NCI-H345 treated with DMSO at 0.1 percent for 48 hours (cell line): Measurements from ENCODE around the gene RABL3.
"Not testable (repeated sequence)": the region's sequence is repeated elsewhere in the genome, so short reads cannot be mapped to it uniquely, and the experiment has no call there.

Experiments
- DNase-seq: peaks from one replicate; lab custom pipeline; 2025; ENCODE audit not compliant: unreplicated experiment; lab: John Stamatoyannopoulos, UW

The RABL3 gene

DNA sequence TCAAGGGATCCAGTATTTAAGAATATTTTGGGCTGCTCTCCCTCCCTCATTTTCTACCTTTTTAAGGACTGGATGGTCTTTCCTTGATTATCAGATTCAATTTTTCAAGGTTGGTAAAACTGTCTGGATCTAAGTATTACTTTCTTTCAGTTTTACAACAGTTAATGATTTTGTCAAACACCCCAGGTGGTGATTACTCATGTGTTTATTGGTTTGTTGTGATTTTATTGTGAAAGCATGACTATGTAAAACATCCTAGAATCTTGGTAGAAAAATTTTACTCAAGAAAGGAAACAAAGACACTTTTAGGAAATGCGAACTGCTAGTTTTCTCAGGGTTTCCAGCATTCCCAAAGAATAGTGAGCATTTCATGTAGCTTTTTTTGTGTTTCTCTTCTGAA lies 7.5 kb upstream of the RABL3 start:
- DNase-seq, result no peak

DNA sequence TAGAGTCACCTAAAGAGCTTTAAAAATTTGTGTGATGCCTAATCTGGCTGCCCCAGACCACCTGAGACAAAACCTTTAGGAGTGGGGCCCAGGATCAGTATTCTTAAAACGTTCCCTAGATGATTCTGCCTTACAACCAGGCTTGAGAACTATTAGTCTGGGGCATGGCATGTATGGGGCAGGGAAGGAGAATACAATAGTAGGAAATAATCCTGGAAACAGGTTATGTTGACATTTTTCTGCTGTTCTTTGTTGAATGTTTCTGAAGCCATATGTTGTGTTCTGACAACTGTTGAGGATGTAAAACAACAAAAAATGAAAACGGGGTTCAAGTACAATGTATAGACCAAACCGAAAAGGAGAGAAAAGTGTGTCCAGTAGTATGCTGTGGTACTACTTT lies 3.1 kb upstream of the RABL3 start:
- no peak for DNase-seq

DNA sequence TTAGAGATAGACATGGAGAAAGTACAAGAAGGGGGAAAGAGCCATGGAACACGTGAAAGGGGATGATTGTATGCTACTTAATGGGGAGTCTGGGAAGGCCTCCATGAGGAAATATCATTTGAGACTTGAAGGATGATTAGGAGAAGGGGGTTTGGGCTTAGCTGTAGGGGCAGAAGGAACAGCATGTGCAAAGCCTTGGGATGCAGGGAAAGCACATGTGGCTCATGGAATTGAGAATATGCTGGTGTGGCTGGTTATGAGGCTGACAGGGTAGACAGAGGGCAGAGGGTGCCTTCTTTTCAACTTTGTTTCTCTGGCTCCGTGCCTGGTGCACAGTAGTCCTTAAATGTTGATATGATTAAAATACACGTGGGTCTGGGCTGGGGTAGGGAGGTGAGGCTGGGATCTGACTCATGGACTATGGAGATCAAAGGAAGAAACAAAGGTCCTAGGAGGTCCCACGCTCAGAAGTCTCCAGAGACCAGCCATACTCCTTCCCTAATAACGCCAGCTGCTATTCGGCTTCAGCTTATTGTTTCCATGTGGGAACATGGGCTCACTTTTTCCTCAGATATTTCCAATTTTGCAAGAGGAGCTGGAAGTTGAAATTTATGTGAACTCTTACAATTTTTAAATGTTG lies 1.4 kb upstream of the RABL3 start:
- DNase-seq, result no peak

DNA sequence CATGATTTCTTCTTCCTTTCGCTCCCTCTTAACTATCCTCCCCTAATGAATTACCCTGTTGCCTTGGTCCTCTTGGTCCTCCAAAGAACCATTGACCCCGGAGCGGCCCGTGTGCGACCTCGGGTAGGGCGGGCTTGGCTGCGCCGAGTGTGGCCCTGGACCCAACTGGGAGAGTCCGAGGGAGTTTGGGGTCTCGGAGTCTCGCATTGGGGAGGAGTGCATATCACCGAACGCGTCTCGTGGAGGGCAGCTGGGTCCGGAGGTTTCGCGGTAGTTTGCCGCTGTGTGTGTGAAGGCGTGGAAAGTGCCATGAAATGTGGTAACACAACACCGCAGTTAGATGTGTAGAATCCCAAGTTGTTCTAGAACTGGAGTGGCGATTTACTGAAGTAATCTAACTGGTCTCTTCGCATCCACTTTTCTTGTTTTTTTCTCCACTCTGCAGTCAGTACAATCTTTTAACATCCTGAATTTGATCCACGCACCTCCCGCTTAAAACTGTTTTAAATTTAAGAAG lies 591 bp upstream of the RABL3 start:
- no peak for DNase-seq

DNA sequence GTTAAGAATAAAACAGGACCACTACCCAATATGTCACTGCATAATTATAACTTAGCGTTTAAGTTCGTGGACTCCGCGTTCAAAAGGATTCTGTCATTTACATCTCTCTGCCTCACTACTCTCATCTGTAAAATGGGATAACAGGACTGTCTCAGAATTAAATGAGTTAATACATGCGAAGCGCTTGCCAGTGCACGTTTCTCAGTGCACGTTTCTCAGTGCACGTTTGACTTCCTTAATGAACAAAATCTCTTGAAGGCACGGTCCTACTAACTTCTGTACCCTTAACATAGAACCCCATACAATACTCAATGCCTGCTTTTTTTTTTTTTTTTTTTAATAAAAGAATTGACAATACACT lies 499 bp downstream of the RABL3 start:
- DNase-seq, result peak; percentile 14

DNA sequence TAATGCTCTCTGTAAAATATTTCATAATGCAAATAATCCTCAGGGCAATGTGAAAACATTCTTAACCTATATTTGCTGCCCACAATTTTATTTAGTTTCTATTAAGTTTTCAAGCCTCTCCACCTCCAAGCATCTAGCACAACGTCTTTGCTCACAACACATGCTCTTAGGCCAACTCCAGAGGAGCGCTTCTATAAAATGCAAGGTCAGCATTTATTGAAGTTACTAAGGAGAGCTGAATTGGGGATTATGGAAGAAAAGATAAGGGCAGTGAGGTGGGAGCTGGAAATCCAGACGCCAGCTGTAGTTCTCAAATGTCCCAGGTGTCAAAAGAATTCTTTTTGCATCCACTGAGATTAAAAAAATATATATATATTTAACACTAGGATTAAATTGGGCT lies 996 bp downstream of the RABL3 start:
- no peak for DNase-seq

DNA sequence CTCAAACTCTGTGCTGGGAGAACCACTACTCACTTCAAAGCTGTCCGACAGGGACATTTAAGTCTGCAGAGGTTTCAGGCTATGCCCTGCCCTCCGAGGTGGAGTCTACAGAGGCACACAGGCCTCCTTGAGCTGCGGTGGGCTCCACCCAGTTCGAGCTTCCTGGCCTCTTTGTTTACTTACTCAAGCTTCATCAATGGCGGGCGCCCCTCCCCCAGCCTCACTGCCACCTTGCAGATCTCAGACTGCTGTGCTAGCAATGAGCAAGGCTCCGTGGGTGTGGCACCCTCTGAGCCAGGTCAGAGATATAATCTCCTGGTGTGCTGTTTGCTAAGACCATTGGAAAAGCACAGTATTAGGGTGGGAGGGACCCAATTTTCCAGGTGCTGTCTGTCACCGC lies 4.3 kb downstream of the RABL3 start:
- not testable (repeated sequence) for DNase-seq

DNA sequence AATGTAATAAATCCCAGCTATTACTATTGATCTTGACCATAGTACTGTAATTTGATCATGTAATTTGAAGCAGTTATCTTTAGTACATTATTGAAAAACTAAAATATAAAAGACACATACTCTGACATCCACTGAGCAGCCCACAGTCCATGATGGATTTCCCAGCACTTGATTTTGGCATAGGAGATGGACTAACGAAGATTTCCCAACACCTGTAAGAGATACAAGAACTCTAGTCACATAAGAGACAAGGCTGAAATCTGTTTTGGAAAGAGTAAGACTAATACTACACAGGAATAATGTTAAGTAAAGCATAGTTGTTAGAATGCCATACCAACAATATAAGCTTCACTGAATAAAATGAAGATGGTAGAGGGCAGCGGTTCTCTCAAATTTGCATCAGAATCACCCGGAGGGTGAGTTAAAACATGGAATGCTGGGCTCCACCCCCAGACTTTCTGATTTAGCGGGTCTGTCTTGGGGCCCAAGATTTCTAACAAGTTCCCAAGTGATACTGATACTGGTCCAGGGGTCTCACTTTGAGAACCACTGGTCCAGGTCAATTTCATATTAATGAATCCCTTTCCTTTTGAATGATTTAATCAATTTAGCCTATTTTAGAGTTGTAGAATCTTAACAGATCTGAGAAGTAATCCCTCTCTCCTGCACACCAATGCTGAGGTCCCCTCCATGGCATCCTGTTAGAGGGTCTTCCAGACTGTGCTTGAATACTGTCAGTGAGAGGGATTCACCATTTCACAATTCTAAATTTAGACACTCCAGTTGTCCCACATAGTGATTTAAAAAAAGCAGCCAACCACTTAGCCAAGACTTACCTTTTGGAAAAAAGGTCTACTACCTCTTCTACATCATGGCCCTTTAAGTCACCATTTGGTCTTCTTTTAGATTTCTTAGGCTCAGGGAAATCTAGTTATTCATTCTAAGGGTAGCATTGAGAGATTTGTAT lies 11.5 kb downstream of the RABL3 start:
- DNase-seq, result no peak

DNA sequence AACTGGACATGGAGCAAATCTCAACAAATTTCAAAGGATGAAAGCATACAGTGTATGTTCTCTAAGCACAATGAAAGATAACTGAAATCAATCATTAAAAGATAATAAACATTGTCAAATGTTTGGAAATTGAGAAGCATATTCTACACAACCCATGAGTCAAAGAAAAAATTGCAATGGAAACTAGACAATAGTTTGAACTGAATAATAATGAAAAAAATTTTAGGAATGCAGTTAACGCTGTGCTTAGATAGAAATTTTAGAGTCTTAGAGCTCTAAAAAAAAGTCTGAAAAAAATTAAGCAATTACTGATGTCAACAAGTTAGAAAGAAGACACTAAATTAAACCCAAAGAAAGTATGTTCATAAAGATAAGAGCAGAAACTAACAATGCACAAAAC lies 15.5 kb downstream of the RABL3 start:
- no peak for DNase-seq

DNA sequence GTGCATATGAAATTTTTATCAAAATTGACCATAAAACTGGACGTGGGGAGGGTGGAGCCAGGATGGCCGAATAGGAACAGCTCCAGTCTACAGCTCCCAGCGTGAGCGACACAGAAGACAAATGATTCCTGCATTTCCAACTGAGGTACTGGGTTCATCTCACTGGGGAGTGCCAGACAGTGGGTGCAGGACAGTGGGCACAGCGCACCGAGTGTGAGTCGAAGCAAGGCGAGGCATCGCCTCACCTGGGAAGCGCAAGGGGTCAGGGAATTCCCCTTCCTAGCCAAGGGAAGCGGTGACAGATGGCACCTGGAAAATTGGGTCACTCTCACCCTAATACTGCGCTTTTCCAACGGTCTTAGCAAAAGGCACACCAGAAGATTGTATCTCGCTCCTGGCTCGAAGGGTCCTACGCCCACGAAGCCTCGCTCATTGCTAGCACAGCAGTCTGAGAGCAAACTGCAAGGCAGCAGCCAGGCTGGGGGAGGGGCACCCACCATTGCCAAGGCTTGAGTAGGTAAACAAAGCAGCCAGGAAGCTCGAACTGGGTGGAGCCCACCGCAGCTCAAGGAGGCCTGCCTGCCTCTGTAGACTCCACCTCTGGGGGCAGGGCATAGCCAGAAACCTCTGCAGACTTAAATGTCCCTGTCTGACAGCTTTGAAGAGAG lies 23.0 kb downstream of the RABL3 start:
- not testable (repeated sequence) for DNase-seq

DNA sequence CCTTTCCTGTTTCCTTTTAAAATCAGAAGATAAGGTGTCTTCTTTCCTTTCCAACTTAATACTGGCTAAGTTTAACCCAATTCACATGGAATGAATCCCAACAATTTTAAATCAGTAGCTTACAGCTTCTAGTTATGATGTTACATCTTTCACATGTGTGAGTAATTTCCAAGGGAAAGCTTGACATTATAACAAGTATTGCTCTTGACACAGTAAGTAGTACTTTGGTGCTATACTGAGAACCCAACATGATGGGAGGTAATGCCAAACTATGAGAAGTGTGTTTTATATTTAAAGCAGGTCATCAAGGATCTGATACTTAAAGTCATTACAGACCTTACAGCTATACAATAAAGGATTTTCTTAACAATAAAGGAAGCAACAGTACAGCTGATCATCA lies 29.1 kb downstream of the RABL3 start:
- DNase-seq, result no peak

DNA sequence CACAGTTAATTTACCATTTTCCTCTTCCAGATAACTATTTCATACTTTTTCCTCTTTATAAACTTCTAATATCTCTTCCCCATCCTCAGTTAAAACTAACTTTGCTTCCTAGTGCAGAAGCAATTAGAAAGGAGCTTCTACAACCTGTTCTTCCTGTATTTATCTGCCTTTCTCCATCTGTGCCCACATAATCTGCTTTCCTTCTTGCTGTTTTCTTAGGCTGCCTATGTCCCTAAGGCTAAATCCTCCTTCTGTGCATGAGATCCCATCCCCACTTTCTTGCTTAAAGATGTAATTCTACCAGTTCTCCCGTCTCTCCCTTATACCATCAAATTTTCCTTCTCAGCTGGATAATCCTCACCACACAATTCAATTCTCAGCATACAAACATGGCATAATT lies 31.9 kb downstream of the RABL3 start:
- no peak for DNase-seq

DNA sequence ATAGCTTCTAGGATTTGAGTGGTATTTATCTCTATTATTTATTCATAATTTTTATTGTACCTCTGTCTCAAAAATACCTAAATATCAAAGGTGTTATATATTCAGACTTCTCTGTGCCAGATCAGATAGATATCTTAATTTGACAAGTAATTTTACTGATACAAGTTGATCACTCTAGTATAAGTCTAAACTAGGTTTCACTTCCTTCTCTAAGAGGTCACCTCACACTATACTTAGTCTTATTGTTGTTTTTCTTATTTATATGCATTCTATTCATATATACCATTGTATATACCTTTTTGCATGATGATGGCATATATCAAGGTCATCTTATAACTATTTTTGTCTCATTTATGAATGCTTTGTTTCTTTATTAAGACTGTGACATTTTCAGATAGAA lies 33.9 kb downstream of the RABL3 start:
- no peak for DNase-seq

DNA sequence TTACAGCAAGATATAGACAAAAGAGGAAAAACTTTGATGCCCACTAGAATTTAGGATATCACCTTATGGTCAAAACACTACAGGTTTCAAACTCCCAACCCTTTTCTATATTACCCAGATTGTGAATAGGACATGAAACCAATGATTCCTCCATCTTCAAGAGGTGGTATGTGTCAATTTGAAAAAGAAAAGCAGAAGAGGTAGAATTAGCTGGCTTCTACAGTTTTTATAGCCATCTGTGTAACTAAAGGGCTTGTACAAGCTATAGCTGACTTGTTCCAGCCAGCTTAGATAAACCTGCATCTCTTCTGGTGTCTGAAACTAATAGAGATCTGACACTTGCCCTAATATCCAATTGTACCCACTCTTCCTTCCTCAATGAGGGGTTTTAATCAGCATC lies 35.4 kb downstream of the RABL3 start:
- no peak for DNase-seq

DNA sequence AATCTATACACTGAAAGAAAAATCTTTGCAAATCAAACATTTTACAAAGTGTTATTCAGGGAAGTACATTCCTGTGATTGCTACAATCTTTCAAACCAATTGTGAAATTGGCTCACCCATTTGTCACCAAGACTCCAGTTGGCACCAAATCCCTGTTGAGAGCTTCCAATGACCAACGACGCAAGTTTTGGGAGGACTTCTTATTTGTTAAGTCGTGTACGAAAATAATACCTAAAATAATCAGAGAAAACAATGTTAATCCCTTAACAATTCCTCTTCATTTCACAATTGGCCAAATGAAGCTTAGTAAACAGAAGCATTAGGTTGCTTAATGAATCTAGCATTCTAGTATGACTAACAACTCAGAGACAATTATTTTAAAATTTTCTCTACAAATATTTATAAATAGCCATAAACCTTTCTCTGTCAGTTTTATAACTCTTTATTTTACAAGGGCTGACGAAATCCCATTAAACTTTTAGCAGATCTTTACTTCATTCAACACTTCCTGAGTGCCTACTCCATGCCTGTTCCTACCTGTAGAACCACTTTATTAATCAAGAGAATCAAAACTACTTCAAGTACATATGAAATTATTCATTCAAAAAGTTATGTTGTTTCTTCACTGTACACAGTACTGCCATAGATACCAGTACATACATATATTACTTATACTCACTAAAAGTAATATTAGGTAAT lies 36.3 kb downstream of the RABL3 start:
- no peak for DNase-seq

DNA sequence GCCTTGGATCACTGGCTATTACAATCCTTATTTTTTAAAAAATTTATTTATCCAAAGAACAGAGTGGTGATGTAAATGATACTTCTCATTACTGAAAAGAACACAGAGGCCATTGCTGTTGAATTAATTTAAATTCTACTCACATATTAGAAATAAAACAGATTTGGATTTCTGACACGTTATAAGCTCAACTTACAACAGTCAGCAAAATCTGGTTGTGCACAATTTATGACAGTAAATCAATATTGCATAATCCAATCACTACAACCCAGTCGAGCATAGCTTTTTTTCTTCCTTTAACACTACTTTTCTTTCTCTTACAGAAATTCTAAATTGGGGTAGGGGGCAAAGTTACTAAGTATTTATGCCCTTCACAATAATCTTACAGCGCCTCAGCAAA lies 43.0 kb downstream of the RABL3 start:
- no peak for DNase-seq

DNA sequence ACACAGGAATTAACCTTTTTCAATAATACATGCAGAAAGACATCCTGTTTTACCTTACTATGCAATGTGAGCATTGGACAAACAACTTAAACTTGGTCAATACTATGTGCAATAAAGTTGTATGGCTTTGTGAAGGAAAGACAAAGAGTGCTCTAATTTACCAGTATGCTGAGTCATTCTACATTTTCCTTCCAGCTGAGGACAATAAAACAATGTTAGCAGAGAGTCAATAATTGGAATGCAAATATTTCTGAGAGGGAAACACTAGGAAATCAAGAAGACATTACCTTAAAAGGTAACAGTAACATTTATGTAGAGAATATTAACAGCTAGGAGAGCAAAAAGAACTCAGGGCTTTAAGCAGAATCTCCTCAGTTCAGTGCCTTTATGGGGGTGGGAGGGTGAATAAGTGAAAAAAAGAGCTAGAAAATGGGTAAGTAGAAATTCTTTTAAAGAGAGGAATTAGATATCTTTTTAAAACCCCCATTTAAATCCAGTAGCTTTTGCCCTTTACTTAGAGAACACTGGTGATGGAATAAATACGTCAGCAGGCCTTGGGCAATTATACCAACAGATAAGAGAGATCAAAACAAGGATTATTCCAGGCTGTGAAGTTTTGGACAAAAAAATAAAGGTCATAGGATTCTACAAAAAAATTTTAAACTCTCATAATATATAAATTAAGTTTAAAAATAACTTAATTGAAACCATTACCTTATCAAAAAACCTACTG lies 48.7 kb downstream of the RABL3 start:
- no peak for DNase-seq

DNA sequence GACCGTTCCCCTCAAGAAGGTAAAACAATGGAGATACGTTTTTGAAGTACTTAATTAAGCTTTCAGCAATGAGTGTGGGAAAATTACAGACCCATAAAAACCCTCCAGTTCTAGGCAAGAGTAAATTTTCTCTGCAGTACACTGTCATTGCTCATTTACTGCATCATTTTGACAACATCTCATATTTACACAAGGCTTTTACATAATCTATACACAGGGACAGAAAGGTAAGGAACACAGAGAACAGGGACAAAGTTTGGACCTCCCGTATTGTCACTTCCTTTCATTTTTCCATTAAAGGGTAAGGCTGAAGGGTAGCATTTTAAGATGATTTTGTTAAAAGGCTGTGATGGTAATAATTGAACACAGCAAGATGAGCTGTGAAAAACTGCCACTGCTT lies 52.9 kb downstream of the RABL3 start:
- no peak for DNase-seq

DNA sequence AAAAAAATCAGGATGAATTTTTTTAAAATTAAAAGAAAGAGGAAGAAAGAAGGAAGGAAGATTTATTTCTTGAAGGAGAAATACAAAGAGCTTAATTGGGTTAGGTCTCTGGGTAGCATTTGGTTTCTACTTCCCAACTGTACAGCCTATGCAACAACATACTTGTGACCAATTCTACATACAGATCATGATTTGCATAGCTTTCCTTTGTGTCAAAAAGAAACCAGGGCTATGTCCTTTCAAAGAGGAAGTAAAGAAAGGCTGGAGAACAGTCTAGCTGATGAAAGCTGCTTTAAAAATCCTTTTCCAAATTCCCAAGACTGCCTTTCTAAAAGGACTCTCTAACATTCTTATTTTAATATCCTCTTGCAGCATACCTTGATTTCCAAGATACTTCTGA lies 54.2 kb downstream of the RABL3 start:
- no peak for DNase-seq

DNA sequence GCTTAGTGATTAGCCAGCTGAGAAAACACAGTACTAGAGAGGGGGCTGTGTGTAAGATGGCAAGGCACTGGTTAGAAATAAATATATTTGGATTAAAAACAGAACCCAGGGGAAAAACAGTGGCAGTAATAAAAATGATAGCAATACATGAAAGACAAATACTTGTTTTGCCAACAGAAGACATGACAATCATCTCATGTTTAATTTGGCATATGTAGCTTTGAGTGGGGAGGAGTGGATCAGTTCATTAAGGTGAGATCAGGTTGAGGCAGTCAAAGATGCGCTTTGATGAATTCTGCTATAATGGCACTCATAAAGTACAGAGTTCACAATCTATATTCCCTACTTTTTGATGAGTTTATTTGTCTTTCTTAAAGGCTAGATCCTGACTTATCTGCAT lies 56.9 kb downstream of the RABL3 start:
- no peak for DNase-seq

DNA sequence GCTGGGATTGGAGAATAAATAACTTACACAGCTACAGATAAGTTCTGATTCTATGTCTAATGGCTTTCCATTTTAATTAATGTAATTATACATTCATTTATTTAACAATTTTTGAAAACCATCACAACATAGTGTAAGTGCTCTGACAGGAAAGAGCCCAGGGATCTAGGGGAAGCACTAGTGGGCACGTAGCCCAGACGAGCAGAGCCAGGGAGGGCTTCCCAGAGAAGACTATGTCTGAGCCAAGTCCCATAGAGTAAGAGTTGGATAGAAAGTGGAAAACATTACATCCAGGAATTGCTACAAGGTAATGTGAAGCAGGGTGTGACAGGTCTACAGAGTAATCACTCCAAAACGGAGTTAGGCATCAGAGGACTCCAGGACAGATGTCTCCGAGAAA lies 57.4 kb downstream of the RABL3 start:
- no peak for DNase-seq
